ENCODE data around the gene TRMT1. TPM values are rescaled to one million over a fixed set of nuclear protein-coding genes. Genes with fewer than 3 reads are reported as not detected.

The TRMT1 gene
- total RNA-seq, 1 experiment from 2014 or later = 106 TPM

- TF ChIP-seq, protein P1, sequence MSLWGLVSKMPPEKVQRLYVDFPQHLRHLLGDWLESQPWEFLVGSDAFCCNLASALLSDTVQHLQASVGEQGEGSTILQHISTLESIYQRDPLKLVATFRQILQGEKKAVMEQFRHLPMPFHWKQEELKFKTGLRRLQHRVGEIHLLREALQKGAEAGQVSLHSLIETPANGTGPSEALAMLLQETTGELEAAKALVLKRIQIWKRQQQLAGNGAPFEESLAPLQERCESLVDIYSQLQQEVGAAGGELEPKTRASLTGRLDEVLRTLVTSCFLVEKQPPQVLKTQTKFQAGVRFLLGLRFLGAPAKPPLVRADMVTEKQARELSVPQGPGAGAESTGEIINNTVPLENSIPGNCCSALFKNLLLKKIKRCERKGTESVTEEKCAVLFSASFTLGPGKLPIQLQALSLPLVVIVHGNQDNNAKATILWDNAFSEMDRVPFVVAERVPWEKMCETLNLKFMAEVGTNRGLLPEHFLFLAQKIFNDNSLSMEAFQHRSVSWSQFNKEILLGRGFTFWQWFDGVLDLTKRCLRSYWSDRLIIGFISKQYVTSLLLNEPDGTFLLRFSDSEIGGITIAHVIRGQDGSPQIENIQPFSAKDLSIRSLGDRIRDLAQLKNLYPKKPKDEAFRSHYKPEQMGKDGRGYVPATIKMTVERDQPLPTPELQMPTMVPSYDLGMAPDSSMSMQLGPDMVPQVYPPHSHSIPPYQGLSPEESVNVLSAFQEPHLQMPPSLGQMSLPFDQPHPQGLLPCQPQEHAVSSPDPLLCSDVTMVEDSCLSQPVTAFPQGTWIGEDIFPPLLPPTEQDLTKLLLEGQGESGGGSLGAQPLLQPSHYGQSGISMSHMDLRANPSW (CRISPR knock-in tag; conservative IDR thresholded peaks at IDR 0.05; ENCODE audit: low read depth) = no peak
- peak; percentile 84; the same call in 1 of the 2 replicates for TF ChIP-seq MAX (CRISPR knock-in tag; IDR thresholded peaks at IDR 0.05)
- TF ChIP-seq, protein P2, sequence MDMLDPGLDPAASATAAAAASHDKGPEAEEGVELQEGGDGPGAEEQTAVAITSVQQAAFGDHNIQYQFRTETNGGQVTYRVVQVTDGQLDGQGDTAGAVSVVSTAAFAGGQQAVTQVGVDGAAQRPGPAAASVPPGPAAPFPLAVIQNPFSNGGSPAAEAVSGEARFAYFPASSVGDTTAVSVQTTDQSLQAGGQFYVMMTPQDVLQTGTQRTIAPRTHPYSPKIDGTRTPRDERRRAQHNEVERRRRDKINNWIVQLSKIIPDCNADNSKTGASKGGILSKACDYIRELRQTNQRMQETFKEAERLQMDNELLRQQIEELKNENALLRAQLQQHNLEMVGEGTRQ (CRISPR knock-in tag; IDR thresholded peaks at IDR 0.05) = peak; percentile 19; the same call in 1 of the 2 replicates
- TF ChIP-seq SMAD3 (CRISPR knock-in tag; IDR thresholded peaks at IDR 0.05; ENCODE audit: borderline replicate concordance) = no peak
- TF ChIP-seq MYBL2 (CRISPR knock-in tag; IDR thresholded peaks at IDR 0.05) = no peak
- TF ChIP-seq, protein P3, sequence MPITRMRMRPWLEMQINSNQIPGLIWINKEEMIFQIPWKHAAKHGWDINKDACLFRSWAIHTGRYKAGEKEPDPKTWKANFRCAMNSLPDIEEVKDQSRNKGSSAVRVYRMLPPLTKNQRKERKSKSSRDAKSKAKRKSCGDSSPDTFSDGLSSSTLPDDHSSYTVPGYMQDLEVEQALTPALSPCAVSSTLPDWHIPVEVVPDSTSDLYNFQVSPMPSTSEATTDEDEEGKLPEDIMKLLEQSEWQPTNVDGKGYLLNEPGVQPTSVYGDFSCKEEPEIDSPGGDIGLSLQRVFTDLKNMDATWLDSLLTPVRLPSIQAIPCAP (CRISPR knock-in tag; IDR thresholded peaks at IDR 0.05) = no peak
- TF ChIP-seq AFF4 (CRISPR knock-in tag; IDR thresholded peaks at IDR 0.05; ENCODE audit: borderline replicate concordance) = no peak
- TF ChIP-seq NFYB (CRISPR knock-in tag; conservative IDR thresholded peaks at IDR 0.05; ENCODE audit: low read depth) = no peak
- no peak for TF ChIP-seq CTCF (IDR thresholded peaks at IDR 0.05)
- TF ChIP-seq FOXP1 (CRISPR knock-in tag; IDR thresholded peaks at IDR 0.05; ENCODE audit: borderline replicate concordance) = peak; percentile 39; the same call in 1 of the 2 replicates
- TF ChIP-seq JAZF1 (CRISPR knock-in tag; IDR thresholded peaks at IDR 0.05) = no peak
Observed at GRCh38 chr19:13095934-13096927, 20.3 kb downstream of the TRMT1 start (continued).

GRCh38 chr19:13095393-13095784, 21.2 kb downstream of the TRMT1 start:
- ChIA-PET CTCF (interaction anchor here (0.6 to 9.2 kb wide), 23 partner anchors 9 to 248 kb away, joined by 3 to 276 read pairs (median 11); partner anchors contain the start of genes IER2, NACC1, STX10 and TRMT1), POLR2A (interaction anchor here (0.7 to 1.6 kb wide), 3 partner anchors 57 to 210 kb away, joined by 3 to 5 read pairs (median 3); no protein-coding TSS in a partner anchor)
- Mint-ChIP-seq H3K4me1 (peaks cover 38% of the 10 kb centered on the region), H3K4me3 (peak overlapping the region; percentile 89), H3K9me3 (no peaks in the 10 kb centered on the region), H3K27me3 (ENCODE audit: low read depth) (peaks cover 71% of the 10 kb centered on the region), H3K36me3 (no peaks in the 10 kb centered on the region), H3K27ac (no peak overlapping the region)
- DNase-seq (ENCODE audit: low spot score) (peak; percentile 84), ATAC-seq (peak; percentile 30)
- TF ChIP-seq MYBL2 (CRISPR knock-in tag; IDR thresholded peaks at IDR 0.05) (no peak), NR2C2 (CRISPR knock-in tag; IDR thresholded peaks at IDR 0.05) (no peak), FOXK1 (CRISPR knock-in tag; IDR thresholded peaks at IDR 0.05) (peak; percentile 30; the same call in 1 of the 2 replicates), HMGA2 (CRISPR knock-in tag; IDR thresholded peaks at IDR 0.05) (no peak), ATF1 (CRISPR knock-in tag; IDR thresholded peaks at IDR 0.05) (no peak), TEAD4 (CRISPR knock-in tag; IDR thresholded peaks at IDR 0.05) (no peak), FOXP4 (CRISPR knock-in tag; IDR thresholded peaks at IDR 0.05) (peak; percentile 60; the same call in 1 of the 2 replicates), ETV6 (CRISPR knock-in tag; IDR thresholded peaks at IDR 0.05) (0 out of 2 replicates have a peak, but pooled peaks have one; percentile 40), ZNF138 (CRISPR knock-in tag; conservative IDR thresholded peaks at IDR 0.05) (no peak), EMX1 (CRISPR knock-in tag; IDR thresholded peaks at IDR 0.05) (no peak)
- TF ChIP-seq, protein P4, sequence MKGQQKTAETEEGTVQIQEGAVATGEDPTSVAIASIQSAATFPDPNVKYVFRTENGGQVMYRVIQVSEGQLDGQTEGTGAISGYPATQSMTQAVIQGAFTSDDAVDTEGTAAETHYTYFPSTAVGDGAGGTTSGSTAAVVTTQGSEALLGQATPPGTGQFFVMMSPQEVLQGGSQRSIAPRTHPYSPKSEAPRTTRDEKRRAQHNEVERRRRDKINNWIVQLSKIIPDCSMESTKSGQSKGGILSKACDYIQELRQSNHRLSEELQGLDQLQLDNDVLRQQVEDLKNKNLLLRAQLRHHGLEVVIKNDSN (CRISPR knock-in tag; IDR thresholded peaks at IDR 0.05) = no peak

Measured in WTC11 (cell line).